DOHH2 (cell line): ENCODE measurements around the gene ZNF319.

Experiments
- EZH2phosphoT487 ChIP-seq: fragments of 200-600 bp; sonication (generic); IDR thresholded peaks from 2 replicates; pipeline ENCODE4 v1.6.1; 2017; ENCODE audit warnings: borderline replicate concordance, mild to moderate bottlenecking, antibody characterized with exemption, low read length, moderate library complexity, mixed read lengths
- TF ChIP-seq, protein P1 (sequence below): fragments of 200-600 bp; sonication (generic); IDR thresholded peaks from one replicate; pipeline ENCODE4 v1.5.1; 2014; ENCODE audit warnings: antibody characterized with exemption, mild to moderate bottlenecking, low read depth, low read length; ENCODE audit not compliant: poor library complexity, severe bottlenecking

DNA sequence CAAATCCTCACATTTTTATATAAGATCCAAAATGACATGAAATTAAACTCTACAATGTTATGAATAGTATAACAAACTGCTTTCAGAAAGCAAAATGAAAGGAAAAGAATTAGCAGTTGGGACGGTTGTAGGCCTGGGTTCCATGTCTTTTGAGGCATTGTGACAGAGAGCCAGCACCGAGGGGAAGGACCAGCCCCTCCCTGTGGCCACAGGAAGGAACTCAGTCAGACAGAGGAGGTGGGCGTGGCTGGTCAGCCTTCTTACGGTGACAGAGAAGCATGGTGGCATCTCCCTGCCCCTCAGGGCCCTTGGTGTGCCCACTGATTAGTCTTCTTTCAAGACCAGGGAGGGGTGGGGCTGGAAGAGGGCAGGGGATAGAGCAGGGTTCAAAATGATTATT is 5.7 kb downstream of the ZNF319 start:
- TF ChIP-seq, protein P1, sequence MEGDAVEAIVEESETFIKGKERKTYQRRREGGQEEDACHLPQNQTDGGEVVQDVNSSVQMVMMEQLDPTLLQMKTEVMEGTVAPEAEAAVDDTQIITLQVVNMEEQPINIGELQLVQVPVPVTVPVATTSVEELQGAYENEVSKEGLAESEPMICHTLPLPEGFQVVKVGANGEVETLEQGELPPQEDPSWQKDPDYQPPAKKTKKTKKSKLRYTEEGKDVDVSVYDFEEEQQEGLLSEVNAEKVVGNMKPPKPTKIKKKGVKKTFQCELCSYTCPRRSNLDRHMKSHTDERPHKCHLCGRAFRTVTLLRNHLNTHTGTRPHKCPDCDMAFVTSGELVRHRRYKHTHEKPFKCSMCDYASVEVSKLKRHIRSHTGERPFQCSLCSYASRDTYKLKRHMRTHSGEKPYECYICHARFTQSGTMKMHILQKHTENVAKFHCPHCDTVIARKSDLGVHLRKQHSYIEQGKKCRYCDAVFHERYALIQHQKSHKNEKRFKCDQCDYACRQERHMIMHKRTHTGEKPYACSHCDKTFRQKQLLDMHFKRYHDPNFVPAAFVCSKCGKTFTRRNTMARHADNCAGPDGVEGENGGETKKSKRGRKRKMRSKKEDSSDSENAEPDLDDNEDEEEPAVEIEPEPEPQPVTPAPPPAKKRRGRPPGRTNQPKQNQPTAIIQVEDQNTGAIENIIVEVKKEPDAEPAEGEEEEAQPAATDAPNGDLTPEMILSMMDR = peak; percentile 20
- TF ChIP-seq EZH2phosphoT487 = no peak
